GM19240 (cell line): Measurements from ENCODE around the gene ACOXL.
A peak's percentile ranks its signal among the peaks of the same experiment; 100 is the strongest.
"Not testable (repeated sequence)": the region's sequence is repeated elsewhere in the genome, so short reads cannot be mapped to it uniquely, and the experiment has no call there.

ENCODE experiments used
- DNase-seq: peaks from one replicate; pipeline ENCODE4 v3.0.0; 2011; ENCODE audit warnings: low spot score; ENCODE audit not compliant: insufficient read length

The ACOXL gene

DNA sequence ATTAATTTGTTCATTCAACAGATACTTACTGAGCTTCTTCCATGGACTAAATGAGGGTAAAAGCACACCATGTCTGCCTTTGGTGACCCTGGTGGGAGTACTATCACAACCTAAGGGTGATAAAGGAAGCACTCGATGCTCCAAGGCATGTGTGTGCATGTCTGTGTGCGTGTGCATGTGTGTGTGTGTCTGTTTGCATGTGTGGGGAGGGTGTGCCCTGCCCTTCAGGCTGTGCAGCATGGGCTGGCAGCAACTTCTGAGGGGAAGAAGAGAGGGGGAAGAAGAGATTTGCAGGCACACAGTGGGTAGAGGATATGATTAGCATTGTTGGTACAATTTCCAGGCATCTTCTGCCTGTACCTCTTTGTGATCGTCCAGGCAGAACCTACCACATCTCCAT lies 121.6 kb downstream of the ACOXL start:
- no peak for DNase-seq

DNA sequence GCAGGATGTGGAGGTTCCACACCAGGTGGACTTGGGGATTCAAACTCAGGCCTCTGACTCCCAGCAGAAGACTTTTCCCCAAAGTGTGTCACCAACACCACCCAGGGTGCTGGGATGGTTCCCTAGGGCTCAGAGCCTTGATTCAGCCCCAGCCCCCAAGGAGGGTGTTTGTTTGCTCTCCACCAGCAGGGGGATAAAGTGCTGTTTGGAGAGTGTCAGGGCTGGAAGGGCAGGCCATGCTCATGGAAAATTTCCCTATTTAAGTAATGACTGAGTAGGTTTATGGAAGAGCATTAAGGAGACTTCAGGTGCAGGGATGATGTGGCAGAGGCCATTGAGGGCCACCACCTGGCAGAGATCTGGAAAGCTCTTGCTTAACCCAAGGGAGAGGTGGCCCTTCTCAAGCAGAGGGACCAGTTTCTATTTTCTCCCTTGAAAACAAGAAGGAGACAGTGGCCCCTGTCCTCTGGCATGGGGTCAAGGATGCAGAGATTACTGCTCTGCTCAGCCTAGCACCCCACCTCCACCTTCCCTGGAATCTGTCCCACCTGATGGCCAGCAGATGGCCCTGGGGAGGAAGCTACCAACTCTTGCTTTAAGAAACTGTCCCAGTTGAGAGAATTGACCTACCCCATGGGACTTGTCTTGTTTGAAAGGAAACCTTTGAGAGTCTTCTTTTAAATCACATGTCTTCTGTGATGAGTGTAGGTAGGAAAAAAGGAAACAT lies 122.1 kb downstream of the ACOXL start:
- DNase-seq: no peak

DNA sequence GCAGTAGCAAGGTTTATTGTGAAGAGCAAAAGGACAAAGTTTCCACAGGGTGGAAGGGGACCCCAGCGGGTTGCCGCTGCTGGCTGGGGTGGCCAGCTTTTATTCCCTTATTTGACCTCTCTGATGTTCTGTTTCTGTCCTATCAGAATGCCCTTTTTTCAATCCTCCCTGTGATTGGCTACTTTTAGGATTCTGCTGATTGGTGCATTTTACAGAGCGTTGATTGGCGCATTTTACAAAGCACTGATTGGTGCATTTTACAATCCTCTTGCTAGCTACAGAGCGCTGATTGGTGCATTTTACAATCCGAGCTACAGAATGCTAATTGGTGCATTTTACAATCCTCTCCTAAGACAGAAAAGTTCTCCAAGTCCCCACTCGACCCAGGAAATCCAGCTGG lies 123.5 kb downstream of the ACOXL start:
- not testable (repeated sequence) for DNase-seq

DNA sequence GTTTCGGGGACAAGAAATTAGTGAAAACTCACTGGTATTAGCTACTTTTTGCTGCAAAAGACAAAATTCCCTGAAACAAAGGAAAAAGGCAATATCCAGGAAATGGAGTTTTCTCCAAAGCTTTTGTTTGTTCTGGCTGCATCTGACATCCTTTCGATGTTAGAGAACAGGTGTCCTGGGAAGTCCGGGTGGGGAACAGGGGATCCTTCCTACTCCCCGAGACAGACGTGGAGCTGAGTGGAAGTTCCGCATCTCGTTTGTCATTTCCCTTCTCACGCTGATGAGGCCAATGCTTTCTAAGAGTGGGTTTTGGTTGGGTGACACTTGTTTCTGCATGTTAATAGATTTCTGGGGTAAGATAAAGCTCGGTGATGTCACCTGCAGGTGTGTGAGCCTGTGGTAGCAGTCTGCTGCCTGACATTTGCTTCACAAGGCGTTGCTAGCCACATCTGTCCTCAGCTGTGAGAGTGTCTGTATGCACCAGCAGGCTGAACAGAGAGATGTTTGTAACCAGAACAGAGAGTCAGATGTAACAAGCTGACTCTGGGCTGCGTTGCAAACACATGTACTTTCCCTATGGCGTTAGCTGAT lies 125.9 kb downstream of the ACOXL start:
- DNase-seq: peak; percentile 42

DNA sequence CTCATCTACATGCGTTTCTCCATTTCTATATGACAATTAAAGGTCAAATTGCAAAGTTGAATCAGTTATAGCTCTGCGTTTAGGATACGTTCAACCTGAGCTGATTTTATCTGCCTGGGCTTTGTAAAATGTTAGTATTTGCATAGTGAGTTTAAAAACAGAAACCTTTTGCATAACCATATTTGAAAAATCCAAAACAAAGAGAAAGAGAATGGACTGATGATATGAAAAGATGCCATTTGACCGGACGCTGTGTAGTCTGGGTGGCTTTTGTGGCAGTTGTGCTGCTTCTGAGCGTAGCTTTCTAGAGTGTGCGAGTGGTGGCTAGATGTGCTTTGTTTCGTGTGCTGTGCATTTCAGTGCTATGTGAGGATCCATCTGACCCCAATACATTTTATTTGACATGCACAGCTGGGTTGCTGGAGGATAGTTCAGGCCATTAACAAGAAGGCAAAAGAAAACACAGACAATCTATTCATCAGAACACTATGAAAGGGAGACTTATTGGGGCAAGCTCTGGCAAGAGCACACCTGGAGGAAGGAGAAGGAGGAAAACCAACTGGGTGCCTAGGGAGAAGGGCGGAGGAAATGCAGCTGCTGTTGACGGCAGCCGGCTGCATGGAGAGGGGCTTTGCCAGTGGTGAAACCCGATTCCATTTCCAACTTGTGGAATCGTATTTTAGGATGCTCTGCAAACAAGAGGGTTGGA lies 126.8 kb downstream of the ACOXL start:
- no peak for DNase-seq

DNA sequence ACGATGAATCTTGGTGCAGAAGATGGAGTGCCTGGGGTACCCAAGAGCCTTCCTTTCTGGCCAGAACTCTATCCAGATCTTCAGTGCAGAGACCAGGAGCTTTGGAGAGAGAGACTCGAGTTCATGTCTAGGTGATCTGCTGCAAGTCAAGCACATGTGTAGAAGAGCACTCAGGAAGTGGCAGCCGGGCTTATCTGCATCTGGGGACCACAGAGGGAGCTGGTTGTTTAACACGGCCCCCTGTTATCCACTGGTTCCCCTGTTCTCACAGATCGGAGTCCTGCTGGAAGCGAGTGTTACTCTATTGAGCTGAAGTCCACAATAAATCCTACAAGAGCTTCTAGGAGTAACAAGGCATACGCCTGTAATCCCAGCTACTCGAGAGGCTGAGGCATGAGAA lies 128.3 kb downstream of the ACOXL start:
- DNase-seq: no peak

DNA sequence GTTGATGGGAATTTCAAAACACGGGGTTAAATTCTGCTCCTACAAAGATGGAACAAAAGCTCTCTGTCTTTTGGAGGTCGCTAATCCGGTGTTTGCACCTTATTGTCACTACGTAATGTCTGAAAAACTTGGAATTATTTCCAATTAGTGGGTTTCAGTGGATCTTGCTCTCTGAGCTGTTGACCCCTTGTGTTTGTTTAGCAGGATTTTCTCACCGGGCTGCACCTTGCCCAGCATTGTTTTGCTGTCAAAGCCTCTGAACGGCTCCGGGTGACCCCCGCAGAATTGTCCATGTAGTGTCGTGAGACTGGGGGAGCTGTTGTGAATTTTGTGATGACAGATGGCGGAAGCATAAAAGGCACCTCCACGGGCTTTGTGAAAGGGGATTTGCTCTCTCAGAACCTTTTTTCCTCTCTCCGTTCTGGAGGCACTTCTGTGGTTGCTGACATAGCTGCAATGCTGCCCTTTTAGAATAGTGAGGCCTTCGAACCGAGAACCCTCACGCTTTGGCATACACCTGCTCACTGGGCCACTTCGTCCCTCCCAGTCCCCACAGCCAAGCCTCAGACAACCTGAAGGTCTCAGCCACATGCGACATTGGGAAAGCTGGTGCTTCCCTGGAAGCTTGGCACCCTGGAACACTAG lies 129.4 kb downstream of the ACOXL start:
- DNase-seq: no peak

DNA sequence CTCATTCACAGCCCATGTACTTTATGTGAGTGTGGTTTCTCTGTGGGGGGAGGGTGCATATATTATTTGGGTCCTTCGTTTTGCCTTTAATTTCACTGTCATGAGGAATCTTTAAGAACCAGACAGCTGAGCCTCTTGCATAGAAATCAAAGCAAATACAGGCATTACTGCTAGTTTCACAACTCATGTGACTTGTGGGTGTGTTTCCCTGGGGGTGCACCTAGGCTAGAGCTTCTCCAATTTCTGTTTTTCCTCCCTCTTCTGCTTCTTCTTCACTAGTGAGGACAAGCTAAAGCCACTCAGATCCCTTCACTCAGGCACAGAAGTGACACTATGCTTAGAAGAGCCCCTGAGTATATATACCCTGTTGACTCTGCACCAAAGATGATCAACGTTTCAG lies 131.4 kb downstream of the ACOXL start:
- DNase-seq: no peak

DNA sequence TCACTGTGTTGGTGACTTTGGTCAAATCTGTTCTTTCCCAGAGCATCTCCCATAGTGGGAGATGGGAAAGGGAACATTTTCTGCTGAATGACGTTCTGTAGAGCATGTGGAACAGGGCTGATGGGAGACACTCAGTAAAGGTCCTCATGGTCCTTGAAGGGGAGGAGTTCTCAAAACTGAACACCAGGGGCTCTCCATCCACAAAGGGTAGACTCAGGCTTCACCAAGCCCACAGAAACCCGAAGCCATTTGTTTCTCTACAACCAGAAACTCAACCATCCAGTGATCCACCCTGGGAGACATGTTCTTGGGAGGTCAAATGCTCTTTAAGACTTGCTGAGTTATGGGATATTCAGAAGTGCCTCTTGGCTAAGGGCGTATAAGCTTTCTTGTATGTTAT lies 131.8 kb downstream of the ACOXL start:
- no peak for DNase-seq

DNA sequence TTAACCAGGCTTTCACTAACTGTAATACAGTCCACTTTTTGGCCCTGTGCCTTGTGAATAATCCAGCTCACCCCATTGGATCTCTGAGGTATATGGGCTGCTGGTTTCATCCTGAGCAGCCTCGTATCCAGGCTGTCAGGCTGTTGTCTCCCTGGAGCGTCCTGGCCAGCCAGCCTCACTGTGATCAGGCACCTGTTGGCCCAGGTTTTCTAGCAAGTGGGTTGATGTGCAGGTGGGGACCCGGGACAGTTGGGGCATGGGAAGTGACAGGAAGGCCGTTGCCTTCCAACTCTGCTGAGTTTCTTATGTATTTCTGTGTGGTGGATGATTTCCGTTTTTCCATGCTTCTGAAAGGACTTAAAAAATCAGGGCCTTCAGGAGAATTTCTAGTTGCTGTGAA lies 132.4 kb downstream of the ACOXL start:
- no peak for DNase-seq

DNA sequence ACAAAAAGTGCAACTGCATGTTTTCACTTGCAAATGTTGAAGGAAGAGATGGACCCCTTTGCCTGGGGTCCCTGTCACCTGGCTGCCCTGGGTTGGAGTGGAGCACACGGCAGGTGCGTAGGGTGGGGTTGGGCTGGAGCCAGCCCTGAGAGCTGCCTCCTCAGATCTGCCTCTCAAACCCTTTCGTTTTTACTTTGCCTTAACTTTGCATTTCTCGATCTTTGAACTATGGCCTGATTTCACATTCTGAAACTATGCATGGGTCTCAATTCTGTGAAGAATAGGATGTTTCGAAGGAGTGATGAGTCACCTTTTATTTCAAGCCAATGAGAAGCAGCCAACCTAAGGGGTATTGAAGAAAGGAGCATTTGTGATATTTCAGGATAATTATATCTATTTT lies 132.8 kb downstream of the ACOXL start:
- DNase-seq: peak; percentile 55

DNA sequence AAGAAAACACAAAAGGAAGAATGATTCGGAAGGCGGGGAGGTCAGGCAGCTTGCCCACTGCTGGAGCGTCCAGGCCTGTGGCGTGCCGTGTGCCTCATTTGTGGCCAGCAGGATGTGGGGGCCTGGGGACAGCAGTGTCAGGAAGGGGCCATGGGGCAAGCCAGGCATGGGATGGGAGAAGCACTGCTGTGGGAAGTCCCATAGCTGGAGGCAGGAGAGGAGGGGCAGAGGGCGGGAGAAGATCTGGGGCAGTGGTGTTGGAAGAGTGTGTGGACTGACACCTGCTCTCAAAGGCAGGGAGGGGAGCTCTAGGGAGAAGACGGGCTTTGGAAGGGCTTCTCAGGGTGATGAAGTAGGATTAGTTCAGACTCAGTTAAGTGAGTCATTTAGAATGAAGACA lies 133.7 kb downstream of the ACOXL start:
- DNase-seq: no peak

DNA sequence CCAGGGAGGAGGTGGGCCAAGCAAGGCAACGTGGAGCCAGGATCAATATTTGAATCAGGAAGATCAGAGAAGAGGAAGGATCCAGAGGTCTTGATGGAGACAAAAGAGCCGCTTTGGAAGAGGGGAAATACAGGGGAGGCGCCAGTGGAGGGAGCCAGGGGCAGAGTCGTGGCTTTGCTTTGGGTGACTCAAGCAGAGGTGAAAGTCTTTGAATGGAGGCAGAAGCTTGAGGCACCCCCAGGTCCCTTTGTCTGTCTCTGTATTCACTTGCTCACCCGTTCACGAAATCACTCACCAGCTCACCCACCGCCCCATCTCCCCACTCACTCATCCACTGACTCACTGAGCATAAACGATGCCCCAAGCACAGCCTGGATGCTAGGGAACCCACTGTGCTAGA lies 134.1 kb downstream of the ACOXL start:
- no peak for DNase-seq

DNA sequence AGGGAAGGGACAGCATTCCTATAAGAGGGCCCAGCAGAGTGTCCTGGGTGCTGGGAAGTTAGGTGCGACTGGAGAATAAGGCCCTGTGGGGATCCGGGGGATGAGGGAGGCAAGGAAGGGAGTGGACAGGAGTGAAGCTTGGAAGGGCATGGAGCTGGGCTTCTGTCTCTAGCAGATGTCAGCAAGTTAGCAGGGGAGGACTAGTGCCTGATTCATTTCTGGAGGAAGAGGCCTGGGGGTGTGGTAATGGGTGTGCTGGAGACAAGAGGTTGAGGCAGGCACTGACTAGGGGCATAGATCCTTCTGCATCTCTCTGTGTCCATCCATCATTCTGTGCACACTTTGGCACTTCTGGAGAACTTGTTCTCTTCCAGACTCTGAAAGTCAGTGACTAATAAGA lies 134.7 kb downstream of the ACOXL start:
- DNase-seq: no peak

DNA sequence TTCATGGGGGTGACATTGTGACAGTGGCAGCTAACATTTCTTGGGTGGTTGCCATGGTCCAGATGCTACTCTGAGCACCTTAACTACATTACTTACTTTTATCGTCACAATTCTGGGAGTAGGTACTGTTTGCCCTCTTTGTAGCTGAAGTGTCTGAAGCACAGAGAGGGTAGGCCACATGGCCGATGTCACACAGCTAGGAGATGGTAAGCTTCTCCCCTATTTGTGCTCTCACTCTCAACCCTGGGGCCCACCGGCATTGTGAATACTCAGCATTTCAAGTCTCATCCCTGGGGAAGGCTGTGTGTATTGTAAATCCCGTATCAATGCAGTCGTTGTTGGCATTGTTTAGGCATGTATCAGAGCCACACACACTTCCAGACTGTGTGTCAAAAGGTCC lies 136.6 kb downstream of the ACOXL start:
- no peak for DNase-seq

DNA sequence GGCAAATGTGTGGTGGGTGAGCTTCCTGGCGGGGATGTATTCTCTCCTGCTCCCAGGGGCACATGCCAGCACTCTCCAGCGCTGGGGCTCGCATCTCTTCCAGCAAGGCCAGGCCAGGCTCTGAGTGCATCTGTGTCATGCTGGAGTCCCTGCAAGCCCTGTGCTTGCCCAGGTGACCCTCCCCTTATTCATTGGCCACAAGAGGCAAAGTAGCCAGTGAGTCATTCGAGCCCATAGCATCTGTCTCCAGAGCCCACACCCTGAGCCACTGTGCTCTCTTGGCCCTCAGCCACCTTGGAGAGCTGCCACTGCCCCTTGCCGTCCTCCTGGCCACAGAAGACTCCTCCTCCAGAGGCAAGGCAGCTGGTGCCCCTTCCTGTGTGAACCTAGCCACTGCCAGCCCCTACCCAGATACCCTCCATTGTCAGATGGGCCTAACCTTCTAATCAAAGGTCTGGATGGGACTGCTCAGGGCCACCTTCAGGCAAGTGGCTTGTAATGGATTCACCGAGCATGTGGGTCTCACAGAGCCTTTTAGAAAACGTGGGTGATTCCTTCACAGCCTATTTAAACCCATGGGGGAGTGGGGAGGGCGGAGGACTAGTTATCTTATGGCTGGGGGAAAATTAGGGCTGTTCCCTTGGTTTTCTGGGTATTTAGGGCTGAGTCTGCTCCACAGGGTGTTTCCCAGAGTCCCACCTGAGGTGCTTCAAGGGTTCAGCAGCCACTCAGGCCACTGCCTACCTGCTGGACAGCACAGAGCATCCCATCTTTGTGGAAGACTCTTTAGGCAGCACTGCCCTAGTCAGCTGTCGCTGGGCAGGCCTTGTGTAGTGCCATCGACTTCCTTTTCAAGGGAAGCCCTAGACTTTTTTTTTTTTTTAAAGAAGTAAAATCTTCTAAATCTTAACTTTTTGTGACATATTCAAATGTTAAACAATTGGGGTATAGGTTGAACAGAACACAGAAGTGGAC lies 137.4 kb downstream of the ACOXL start:
- no peak for DNase-seq

DNA sequence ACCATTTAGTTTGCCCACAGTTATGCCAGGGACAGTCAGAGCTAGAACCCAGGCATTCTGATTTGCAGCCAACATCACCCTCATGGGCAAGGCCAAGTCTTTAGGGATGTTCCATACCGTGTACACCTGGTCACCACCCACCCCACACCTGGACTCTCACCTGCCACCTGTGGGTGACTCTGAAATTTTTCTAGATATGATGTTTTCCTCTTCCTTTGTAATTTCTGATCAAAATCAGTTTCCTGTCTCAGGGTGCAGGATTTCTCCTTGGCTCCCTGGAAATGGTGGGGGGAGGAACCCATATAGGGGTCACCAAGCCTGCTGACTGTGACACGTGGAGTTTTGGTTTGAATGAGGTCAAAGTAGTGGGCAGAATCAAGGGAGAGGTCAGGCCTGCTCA lies 138.2 kb downstream of the ACOXL start:
- DNase-seq: no peak

DNA sequence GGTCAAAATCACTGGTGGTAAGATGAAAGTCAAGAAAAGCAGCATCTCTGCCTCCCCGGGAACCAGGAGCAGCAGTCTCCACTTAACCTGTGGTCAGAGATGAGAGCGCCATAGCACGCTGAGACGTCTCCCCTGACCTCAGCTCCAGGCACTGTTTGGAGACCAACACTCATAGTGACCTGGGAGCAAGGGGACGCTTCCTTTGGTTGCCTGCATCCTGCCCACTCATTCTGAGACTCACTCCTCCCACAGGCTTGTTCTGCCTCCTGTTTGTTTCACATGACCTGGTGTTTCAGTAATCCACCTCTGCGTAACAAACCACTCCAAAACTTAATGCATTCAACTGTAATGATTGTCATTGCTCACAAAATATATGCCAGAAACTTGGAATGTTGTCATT lies 139.3 kb downstream of the ACOXL start:
- no peak for DNase-seq

DNA sequence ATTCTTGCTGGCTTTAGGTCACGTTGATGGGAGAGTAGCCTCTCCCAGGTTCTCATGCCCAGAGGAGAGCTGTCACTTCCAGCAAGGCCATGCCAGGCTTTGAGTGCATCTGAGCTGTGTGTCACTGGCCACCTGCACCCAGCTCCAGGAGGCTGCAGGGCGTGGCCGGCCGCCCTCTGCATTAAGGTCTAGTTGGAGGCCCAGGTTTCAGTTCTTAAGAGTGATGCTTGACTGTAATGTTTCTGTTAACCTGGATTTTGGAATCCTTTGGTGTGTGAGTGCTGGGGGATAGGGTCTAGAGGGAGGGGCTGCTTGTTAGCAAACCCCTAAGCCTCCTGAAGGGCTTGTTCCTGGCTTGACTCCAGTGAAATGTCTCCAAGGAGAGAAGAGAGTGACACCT lies 140.1 kb downstream of the ACOXL start:
- DNase-seq: no peak

DNA sequence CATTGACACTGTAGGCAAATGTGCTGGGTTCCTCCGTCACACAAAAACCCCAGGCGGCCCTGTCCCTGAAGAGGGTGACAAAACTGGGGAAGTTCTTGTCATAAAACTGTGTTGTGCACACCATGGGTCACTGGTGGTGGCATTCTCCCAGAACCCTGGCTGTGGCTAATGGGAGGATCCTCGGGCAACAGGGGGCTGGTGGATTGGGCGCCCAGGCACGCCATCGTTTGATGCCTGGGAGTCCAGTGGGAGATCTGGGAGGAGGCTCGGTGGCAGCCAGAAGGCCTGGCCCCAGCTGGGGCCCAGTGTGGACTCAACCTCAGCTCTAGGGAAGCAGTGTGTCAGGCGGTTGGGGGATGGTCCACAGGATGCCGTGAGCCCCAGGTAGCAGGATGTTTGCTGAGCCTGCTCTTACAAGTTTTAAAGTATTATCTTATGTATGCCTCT lies 140.7 kb downstream of the ACOXL start:
- DNase-seq: no peak
